Epidermal melanocyte (primary cell): ENCODE results near the gene IQGAP2.

Experiments
- DNase-seq: peaks from one replicate; pipeline ENCODE4 v3.0.0; 2011; ENCODE audit warnings: low spot score; ENCODE audit not compliant: insufficient read length

Gene IQGAP2

DNA sequence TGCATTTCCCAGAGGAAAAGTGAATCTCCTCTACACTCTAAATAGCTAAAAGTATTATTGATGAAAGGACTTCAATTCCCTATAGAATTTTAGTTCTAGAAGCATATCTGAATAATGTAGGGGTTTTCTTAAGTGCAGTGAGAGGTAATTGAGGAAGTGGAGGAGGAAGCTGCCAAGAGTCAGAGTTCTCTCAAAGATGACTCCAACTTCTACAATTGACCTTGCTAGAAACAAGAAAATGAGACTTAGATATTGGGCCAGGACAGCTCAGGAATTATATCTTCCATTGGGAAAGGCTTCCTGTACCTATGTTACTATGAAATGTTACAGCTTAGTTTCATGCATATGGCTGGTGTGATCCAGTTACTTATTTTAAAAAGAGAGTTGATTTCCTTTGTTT lies 302.5 kb downstream of the IQGAP2 start:
- DNase-seq: no peak

DNA sequence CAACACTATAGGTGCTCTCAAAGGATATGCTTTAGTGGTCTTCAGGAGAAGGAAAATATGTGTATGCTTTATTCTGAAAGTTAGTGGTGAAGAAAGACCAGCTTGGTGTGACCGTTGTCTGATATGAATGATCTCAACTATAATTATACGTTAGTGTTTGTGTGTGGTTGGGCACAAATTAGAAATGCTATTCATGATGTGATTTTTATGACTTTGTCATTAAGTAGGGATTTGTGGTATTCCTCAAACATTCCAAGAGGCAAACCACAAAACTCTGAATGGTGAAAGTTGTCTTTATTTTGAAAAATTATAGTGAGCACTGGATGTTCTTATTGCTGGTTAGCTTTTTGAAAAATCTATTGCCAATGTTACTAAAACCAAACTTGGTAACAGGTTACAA lies 306.7 kb downstream of the IQGAP2 start:
- DNase-seq: peak; percentile 43

DNA sequence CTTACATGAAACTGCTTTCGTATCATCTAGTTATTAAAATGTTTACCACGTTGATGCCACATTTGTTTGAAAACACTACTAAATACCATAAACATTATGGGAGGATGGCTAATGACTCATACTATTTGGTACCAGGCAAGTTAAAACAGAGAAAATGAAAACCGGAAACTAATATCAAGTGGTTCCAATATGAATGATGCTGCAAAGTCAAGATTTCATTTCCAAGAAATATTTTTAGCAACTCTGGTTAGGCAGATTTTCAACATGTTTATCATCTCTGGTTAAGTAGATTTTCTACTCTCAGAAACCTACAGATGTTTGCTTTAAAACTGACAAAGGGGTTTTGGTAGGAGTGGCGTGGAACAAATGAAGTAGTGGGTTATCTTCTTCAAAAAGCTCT lies 307.9 kb downstream of the IQGAP2 start:
- no peak for DNase-seq

DNA sequence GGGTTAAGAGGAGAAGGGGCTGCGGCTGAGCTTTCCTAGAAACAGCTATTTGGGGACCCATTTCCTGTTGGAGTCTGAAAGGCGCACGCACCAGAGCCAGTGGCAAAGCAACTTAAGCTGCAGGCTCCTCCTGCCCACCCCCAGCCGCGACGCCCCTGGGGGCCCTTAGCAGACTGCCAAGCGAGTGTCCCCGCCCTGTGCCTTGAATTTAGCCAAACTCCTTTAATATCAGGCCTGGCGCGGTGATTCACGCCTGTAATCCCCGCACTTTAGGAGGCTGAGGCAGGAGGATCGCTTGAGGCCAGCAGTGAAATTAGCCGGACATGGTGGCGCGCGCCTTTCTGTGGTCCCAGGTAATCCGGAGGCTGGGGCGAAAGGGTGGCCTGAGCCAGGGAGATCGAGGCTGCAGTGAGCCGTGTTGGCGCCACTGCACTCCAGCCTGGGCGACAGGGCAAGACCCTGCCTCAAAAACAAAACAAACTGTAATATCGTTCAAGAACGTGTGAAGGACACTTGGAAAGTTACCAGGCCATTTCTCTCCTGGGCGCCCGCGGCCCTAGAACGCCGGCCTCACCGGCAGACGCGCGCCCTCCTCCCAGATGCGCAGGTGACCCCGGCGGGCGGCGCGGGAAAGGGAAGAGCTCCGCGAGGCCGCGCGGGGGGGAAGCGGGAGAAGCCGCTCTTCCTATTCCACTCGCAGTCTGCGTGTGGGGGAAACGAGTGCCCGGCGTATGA lies 311.8 kb downstream of the IQGAP2 start:
- no peak for DNase-seq

DNA sequence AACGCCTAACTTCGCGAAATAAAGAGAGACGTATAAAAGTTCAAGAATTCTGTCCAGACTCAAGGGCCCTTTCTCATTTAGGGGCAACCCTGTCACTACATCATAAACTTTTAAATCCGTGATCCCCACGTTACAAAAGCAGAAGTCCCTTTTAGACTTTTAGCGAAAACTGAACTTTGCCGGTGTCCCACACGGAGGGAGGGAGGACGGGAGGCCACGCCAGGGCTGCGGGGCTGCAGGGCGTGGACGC lies 312.3 kb downstream of the IQGAP2 start:
- no peak for DNase-seq

DNA sequence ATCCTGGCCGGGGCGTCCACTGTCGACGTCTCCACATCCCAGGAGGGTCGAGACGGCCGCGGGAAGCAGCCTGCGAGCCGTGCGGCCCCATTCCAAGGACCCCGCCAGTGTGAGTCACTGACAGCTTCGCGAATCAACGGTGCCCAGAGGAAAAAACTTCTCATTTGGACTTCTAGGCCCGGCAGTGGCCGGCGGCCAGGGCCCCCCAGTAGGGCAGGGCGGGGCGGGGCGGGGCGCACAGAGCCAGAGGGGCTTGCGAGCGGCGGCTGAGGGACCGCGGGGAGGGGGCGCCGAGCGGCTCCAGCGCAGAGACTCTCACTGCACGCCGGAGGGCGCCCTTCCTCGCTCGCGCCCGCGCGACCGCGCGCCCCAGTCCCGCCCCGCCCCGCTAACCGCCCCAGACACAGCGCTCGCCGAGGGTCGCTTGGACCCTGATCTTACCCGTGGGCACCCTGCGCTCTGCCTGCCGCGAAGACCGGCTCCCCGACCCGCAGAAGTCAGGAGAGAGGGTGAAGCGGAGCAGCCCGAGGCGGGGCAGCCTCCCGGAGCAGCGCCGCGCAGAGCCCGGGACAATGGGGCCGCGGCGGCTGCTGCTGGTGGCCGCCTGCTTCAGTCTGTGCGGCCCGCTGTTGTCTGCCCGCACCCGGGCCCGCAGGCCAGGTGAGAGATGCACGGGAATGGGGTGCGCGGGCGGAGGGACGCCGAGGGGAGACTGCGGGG lies 312.8 kb downstream of the IQGAP2 start, which contains the start of gene F2R:
Gene F2R, plus strand, starts transcription at position 391 of the 720 bp plus-strand sequence. Its CDS starts 182 bp downstream, at position 573.
- peak; percentile 58 for DNase-seq

DNA sequence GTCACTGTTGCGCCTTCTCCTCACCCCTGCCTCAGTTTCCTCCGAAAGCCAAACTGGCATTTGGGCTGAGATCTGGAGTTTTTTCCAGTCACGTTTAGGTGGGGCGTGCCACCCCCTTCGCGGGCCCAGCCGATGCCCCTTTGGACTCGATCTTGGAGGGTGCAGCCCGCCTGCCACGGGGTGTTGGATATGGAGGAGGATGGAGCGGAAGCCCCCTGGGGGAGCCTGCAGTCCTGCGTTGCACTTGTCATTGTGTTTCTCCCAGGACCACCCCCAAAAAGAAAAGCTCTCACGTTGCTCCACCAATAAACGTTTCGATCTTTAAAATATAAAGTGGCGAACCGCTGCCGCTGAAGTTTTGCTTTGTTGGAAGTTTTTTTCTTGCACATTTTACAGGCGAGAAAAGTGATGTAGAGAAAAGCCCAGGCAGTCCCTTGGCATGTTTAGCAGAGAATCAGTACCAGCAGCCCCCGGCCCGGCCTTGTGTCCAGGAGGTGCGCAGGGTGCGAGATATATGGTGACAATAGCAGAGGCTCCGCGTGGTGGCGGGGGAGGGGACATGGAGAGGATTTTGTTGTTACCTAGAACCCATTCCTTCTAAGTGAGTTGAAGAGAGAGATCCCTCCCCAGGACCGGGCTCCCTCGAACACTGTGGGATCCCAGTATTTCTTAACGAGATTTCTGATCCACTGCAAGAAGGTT lies 313.5 kb downstream of the IQGAP2 start:
- no peak for DNase-seq

DNA sequence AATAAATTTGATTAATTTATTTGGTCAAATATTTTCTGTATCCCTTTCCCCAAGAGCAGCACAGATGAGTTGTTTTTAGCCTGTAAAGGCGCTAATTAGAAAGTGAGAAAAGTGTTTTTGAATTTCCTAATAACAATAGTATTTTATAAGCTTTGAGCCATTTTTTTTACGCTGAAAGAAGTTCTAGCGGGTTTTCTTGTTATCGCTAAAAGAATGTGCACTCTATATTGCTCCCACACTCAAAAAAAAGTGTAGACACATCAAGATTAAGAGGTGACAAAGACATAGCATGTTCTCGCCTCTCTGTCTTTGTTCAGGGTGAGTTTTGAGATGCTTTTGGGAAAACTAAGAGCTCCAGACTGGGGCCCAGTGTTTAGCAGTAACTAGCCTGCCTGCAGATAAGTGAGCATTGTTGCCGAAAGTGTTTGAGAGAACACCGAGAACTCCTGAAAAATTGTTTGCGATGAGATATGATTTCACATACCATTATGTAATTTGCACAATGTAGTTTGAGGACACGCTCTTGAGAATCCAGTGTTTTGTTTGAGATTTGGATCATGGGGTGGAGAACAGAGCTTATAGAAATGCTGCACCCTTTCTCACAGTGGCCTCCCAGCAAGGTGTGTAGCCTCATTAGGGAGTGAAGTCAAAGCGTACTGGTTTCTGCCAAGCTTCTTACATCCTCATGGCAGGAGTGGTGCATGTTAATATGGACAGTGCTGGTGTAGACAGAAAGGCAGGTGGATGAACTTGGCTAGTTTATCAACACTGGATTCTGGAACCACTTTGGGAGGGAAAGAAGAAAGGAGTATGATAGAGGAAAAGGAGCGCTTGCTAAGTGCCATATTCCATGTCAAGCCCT lies 314.4 kb downstream of the IQGAP2 start:
- no peak for DNase-seq

DNA sequence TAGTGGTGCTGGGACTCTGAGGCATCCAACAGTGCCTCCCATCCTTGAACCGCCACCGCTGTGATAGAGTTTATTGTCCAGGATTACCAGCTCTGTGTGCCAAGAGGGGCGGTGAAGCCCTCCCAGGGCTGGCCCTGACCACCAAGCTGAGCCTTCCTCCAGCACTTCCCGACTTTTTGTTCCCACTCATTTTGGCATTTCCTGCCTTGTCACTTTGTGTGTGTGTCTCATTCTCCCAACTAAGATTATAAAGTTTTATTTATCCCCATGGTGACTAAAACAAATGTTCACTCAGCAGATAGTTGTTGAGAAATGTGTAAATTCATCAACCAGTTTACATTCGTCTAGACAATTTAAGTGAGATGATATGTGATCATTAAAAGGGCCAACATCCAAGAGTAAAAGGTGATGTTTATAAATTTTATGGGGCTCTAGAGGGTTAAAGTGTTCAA lies 315.3 kb downstream of the IQGAP2 start:
- no peak for DNase-seq

DNA sequence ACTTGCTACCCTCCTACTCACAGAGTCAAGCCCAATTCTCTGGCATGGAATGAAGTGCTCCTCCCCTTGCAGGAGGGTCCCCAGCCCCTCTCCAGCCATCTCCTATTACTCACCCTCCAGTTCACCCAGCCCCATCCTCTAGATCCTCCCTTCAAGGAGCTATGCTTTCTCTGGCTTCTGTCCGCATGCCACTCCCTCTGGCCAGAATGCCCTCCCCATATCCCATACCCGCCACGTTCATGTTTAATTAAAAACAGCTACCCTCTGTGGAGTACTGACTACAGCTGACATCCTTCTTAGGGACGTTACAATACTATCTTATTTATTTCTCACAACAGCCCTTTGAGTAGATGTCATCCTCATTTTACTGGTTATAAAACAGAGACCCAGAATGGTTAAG lies 315.8 kb downstream of the IQGAP2 start:
- DNase-seq: peak; percentile 27

DNA sequence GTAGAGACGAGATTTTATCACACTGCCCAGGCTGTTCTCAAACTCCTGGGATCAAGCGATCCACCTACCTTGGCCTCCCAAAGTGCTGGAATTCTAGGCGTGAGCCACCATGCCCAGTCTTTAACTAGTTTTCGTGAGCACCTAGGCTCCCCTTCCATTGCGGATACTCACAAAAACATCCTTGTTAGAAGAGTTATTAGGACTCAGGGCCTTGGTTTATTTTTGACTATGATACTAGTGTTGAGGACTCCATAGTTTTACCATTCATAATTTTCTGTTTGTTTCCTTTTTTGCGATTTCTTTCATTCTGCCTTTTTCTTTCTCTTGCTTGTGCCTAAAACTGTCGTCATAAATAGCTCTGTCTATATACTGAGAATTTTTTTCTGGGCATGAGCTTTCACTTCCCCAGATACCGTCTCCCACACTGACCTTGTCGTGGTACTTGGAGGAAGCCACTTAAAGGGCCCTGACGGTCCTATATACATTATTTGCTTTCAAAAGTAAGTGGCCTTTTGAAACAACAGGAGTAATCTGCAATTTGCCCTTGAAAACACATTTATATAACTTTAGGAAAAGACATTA lies 318.0 kb downstream of the IQGAP2 start:
- DNase-seq: no peak

DNA sequence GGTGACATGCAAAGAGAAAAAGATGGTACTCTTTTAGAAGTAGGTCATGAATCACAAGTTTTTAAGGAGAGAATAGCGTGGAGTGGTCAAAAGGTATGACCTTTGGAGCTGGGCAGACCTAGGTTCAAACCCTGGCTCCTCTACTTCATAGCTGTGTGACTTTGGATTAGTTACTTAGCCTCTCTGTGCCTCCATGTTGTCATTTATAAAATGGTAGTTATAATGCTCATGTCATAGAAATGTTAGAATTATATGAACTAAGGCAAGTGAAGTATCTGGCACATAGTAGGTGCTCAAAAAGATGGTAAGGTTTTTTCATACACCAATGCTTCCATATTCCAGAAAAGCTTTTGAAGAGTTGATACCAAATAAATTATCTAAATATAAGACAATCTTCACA lies 320.2 kb downstream of the IQGAP2 start:
- DNase-seq: no peak

DNA sequence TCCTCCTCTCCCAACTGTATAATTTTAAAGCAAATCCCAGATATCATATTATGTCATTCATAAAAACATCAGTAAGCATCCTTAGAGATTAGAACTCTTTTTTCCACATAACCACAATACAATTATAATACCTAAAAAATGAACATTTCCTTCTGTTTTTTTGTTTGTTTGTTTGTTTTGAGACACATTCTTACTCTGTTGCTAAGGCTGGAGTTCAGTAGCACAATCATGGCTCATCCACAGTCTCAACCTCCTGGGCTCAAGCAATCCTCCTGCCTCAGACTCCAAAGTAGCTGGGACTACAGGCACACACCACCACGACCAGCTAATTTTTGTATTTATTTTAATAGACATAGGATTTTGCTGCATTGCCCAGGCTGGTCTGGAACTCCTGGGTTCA lies 320.8 kb downstream of the IQGAP2 start:
- no peak for DNase-seq

DNA sequence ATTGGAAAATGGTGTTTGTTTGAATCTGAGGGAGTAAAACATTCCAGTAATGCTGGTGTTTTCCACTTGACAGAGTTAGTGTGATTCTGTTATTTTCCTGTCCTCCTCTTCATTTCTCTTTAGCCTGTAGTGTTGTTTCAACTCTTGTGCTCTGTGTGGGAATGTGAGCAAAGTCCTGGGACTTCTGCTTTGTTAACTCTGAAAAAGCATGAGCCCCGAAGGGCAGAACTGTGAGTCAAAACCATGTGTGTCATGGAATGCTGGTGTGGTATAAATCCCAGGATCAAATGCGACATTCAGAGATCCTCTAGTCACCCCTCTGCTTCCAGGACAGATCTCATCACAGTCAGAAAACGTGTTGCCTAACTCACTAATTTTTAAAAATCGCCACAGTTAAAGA lies 321.8 kb downstream of the IQGAP2 start:
- peak; percentile 49 for DNase-seq

DNA sequence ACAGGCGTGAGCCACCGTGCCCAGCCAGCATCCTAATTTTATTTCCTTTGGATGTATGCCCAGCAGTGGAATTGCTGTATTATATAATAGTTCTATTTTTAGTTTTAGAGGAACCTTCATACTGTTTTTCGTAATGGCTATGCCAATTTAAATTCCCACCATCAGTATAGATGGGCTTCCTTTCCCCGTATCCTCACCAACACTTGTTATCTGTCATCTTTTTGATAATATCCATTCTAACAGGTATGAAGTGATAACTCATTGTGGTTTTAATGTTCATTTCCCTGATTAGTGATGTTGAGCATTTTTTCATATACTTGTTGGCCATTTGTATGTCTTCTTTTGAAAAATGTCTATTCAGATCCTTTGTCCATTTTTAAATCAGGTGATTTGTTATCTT lies 325.9 kb downstream of the IQGAP2 start:
- no peak for DNase-seq

DNA sequence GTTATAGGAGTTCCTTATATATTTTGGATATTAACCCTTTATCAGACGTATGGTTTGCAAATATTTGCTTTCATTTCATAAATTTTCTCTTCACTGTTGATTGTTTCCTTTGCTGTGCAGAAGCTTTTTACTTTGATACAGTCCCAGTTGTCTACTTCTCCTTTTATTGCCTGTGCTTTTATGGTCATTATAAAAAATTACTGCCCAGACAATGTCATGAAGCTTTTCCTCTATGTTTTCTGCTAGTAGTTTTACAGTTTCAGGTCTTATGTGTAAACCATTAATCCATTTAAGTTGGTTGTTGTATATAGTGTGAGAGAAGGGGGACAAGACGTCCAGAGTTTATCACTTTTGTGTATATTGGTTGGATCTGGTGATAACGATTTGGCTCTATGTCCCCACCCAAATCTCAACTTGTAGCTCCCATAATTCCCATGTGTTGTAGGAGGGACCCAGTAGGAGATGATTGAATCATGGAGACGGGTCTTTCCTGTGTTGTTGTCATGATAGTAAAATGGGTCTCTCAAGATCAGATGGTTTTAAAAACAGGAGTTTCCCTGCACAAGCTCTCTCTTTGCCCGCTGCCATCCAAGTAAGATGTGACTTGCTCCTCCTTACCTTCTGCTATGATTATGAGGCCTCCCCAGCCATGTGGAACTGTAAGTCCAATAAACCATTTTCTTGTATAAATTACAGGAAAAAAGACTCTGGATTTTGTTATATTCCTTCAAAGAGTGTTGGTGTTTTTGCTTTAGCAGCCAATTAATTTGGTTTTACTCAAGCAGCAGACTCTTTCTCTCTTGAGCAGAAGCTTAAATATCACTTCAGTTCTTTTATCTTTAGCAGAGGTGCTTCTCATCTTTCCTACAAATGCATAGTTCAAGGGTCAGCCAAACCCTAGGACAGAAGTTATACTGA lies 326.5 kb downstream of the IQGAP2 start:
- DNase-seq: no peak

DNA sequence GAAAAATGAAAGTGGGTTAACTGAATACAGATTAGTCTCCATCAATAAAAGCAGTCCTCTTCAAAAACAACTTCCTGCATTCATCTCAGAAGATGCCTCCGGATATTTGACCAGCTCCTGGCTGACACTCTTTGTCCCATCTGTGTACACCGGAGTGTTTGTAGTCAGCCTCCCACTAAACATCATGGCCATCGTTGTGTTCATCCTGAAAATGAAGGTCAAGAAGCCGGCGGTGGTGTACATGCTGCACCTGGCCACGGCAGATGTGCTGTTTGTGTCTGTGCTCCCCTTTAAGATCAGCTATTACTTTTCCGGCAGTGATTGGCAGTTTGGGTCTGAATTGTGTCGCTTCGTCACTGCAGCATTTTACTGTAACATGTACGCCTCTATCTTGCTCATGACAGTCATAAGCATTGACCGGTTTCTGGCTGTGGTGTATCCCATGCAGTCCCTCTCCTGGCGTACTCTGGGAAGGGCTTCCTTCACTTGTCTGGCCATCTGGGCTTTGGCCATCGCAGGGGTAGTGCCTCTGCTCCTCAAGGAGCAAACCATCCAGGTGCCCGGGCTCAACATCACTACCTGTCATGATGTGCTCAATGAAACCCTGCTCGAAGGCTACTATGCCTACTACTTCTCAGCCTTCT lies 329.4 kb downstream of the IQGAP2 start:
- DNase-seq: no peak

DNA sequence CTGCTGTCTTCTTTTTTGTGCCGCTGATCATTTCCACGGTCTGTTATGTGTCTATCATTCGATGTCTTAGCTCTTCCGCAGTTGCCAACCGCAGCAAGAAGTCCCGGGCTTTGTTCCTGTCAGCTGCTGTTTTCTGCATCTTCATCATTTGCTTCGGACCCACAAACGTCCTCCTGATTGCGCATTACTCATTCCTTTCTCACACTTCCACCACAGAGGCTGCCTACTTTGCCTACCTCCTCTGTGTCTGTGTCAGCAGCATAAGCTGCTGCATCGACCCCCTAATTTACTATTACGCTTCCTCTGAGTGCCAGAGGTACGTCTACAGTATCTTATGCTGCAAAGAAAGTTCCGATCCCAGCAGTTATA lies 329.9 kb downstream of the IQGAP2 start:
- no peak for DNase-seq

DNA sequence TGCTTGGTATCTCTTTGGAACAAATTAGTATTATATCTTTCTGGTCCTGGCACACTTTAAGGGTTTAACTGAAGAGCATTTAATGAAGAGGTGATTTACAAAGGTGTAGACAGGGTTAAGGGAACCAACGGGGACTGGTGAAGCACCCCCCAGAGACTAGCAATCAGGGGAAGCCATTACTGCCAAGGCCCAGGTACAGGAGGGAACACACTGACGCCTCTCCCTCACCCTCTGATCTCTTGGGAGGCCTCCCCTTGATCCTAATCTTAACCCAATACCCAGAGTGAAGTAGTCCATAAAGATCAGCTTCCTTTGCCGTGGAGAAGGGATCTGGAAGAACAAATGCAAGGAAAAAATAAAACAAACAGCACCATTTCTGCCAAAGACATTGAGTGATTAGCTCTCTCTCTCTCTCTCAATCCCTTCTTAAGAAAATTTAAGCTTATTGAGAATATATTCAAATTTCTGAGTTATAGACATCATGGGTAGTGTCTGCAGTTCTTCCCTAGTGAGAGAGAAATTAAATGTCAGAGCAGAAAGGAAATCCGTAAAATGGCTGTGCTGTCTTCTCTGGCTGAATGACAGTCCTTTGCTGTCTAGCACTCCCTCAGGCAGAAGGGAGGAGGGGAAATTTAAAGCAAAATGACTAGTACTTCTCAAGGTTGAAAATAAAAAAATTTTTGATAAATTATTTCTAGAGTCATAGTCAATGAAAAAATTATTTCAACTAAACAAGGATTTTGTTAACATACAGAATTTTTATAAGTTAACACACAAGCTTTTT lies 332.9 kb downstream of the IQGAP2 start:
- no peak for DNase-seq
